NCI-H2029 (cell line): ENCODE data around the gene SLC35F4.
A peak's percentile ranks its signal among the peaks of the same experiment; 100 is the strongest.

Experiments
- DNase-seq: peaks from one replicate; lab custom pipeline; 2025; lab: John Stamatoyannopoulos, UW

The SLC35F4 gene

DNA sequence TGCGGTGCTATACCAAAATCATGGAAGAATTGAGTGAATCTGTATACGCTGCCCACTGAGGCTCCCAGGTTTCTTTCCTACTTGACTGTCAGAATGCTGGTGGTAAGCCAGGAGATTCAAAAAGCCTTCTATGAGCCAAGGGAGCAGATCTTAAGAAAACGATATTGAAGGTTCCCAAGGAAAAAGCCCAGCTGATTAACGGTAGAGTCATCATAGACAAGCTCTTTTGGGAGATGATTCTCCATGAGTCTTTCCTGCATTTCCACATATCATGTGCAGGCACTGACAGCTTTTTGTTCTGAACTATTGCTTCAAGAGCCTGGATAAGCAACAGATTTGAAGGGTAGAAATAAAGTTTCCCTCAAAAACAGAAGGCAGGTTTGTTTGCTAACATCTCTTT, 17.5 kb downstream of the SLC35F4 start:
- no peak for DNase-seq

DNA sequence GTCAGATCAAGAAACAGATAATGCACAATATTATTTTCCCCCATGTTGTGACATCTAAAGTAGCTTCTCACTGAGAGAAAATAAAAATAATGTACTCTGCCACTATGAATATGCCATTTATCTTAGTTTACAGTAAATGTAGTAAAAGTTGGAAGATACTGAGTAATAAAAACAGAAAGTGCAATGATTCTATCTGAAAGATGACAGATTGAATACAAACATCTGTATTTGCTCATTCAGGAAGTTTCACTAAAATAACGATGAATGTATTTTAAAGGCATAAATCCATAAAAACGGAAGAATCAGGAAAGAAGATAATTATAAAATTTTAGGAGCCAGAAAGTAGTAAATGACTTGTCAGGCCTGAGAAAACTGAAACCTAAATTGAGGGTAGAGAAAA, 18.2 kb downstream of the SLC35F4 start:
- DNase-seq: no peak

DNA sequence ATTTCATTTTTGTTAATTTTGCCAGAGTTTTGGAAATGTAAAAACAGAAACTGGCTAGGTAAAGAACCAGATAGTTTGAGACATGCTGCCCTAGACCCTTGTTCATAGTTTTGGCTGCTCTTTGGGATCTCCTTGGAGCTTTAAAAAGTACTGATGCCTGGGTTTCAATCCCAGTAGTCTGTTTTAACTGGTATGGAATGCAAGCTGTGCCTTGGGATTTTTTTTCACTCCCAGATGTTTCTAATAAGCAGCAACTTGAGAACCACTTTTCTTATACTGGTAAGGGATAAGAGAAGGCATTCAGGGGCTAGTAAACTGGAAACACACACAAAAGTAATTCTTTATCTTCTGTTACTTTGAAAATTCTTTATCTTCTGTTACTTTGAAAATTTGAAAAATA, 18.8 kb downstream of the SLC35F4 start:
- no peak for DNase-seq

DNA sequence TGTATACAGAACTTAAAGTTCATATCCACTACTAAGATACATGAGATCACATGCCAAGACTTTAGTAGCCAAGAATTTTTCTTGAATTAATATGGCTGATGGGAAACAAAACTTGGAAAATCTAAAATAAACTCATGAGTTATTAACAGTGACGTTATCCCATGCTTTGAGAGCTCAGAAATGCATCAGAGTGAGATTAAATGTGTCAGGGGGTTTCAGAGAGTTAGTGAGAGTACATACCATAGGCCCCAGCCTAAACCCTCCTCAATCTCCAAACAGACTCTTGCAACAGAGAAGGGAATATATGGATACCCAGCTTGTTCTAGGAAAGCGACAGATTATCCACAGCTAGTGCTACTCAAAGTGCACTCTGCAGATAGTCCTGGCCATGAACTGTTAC, 19.3 kb downstream of the SLC35F4 start:
- no peak for DNase-seq

DNA sequence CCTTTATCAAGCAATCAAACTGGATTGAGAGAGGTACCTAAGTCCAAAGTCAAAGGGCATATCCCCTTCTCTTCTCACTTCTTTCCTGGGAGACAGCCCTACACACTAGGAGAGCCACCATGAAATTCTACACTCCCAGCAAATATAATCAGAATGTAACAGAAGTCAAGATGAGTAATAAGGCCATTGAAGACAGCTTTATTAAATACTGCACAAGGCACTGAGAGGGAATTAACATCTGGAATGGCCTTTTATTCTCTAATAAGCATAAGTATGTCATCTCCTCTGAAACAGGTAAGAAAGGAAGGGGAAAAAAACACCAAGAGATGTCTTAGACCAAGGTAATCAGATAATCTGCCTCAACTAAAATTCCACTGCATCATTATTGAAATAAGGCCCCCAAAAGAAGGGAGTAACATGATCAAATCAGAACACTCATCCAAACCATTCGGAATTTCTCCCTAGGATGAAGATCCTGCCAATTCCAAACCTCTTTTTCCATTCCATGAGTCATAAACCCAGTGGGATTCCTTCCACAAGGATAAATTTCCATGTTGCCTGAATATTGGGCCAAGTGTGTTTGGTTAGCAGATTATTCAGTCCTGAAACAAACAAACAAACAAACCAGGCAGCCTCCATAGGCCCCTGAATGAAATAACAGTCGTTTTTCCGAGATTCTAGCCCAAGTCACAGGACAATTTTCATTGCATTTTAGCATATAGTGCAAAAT, 19.9 kb downstream of the SLC35F4 start:
- DNase-seq: no peak

DNA sequence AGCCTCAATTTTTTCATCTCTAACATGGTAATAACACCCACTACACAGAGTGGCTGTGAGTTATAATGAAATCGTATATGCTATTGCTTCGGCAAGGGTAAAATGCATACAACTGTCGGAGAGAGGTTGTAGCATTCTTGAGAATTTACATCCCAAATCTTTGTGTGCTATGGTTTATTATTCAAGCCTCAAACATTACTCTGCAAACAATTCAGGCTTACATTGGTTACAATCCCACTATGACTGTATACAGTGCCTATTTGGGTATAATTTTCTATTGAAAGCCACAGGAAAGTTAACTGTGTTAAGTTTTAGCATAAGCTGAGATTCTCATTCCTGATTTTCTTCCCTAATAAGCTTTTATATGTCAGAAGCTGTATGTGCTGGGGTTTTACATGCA, 20.6 kb downstream of the SLC35F4 start:
- no peak for DNase-seq

DNA sequence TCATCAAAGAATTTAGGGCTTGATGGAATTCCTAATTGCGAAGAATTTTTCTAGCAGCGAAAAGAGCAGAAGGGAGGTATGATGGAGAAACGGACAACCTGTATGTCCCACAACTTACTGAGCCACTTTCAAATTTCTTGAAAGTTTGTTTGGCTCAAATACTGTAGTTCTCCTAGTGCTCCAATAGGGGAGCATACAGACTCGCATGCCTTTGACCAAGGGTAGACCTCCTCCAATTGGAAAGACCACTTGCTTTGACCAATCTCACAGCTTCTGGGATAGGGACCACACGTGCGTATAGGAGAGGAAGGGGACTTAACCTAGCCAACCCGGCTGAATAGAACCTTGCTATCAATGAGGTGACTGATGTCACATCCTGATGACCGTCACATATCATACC, 28.6 kb downstream of the SLC35F4 start:
- no peak for DNase-seq

DNA sequence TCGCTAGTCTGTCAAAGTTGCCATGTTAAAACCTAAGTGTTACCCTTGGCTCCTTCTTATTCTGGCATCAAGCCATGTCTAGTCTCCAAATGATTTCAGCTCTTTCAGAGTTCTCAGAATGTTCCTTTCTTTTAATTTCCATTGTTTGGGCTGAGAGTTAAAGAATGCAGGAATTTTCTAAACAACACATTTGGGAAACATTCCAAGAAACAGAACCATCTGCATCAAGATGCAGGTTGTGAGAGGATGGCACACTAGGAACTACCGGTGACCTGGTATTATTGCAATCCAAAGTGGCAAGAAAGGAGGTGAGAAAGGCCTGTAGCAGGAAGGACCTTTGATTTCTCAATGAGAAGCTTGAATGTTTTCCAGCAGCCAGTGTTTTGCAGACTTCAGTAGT, 30.1 kb downstream of the SLC35F4 start:
- no peak for DNase-seq

DNA sequence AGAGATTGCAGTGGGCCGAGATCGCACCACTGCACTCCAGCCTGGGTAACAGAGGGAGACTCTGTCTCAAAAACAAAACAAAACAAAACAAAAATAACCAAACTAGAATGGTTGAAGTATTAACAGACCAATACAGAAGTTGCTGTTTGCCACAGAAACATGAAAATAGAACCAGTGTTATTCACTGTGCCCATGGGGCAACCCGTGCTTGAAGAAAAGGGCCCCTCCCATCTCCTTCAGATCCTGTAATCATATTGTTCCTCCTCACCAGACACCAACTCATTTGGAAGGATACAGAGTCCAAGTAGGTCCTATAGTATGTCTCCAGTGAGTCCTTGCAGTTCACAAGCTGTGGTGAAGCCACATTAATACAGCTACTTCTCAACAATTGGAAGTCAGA, 30.9 kb downstream of the SLC35F4 start:
- DNase-seq: no peak

DNA sequence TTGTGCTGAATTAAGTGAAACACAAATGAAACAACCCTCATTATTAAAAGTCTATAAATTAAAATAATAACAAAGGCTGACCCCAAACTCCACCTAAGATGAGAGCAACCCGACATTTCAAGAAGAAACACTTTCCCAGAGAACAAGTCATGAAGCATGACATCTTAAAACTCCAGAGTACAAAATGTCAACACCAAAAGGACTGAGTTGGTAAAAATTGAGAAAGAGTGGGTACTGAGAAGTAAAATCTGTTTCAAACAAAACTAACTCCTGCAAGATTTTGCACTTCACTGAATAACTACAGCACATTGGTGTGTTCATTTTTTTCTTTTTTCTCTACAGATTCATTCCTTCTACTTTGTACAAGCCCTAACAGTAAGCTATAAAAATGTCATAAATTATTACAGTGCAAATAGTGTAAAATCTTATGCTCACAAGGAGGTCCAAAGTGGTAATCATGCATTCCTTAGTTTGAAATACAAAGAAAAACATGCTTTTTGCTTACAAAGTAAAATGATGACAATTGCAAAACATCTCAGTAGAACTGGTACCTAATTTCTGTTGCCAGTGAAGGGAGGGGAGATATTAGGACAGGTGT, 31.8 kb downstream of the SLC35F4 start:
- no peak for DNase-seq

DNA sequence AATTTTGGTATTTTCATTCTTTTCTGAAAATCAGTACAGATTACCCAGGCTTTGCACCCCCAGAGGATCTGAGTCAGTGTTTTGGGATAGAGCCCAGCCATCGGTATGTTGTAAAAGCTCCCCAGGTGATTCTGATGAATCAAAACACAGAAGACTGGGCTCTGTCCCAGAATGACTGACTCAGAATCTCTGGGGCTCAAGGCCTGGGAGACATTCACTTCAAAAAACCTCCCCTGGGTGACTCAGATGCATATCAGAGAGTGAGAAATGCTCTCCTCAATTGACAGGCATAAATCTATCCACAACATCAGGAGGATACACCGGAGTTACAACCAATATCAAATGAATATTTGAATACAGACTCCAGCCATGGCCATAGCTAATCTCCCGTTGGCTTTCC, 32.6 kb downstream of the SLC35F4 start:
- DNase-seq: no peak

DNA sequence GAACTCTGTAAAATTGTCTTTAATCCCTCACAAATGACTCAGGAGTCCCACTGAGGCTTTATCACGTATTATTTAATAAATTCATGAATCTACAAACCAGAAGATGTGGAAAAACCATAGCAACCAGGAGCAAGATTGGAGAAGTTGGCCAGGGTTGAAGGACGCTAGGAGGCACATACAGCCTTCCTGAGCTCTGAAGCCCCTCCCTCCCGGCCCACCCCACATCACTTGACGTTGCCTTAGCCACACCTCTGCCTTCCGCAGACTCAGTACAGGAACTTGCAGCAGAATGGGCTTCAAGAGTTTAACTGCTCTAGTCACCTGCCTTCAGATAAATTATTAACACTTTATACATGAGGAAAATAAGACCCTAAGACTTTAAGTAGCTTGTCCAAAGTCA, 33.9 kb downstream of the SLC35F4 start:
- DNase-seq: no peak

DNA sequence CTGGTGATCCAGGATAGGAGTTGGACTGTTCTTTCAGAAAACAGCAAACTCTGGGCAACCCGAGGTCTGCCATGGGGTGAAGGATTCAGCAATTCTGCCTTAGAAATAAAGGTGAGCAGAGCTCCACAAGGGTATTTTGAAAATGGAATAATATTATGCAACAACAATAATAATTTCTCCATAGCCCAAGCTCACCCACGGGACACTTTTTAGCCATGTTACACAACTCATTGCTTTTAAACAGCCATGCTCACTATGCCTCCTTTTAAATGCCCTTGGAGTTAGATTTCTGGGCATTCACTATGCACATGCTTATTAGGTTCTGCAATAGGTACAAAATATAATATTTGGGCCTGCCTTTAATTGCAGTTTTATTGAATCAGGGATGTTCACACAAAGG, 37.2 kb downstream of the SLC35F4 start:
- DNase-seq: no peak

DNA sequence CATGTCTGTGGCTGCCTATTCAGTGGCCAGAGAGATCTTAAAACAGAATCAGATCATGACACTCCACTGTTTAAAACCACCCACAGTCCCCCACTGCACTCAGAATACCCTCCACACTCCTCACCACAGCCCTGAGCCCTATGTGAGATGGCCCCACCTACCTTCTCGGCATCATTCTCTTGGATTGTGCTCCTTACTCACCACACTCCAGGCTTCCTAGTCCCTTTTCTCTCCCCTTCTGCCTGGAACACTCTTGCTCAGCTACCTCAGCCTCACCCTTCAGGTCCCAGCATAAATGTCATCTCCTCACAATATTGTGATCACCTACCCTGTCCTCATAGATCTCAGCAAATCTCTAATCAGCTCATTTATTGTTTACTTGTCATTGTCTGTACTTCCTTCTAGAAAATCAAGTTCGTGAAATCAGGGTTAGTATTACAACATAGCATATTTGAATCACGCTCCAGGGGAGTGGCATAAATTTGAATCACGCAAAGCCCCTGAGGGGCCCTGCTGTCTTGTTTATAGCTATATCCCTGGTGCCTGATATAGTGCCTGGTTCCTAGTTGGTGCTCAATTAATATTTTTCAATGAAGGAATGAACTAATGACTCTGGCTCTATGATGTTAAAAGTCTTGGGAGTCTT, 42.8 kb downstream of the SLC35F4 start:
- DNase-seq: no peak

DNA sequence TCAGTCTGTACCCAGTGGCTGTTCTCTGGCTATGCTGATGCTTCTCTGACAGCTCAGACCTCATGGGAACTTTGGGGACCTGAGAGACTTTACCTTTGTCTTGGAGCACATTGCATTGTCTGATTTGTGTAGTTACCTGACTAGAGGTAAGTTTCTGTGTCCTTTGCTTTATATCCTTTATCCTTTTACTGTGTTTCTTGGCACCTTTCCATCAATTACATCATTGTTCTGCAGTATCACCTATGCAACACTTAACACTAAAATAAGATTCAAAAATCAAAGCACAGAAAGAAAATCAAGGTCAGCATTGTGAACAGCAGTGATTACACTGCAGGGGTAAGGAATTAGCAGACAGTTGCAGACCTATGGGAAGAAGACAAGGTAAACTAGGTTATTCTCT, 43.8 kb downstream of the SLC35F4 start:
- peak; percentile 8 for DNase-seq

DNA sequence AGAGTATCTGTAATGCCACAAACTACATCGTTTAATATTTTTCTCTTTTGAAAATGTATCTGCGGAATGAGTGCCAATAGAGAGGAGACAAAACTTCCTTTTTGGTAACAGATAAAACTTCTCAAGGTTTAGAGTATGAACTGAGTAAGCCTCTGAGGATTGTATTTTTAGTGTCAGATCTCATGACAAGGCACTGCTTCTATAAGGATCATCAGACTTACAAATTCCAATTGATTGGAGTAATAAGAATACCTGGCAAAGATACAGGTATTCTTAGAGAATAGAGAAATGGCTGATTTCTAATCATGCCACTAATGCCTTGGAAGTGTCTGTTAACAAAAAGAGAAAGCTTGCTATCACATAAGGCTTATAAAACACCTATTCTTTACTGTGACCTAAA, 45.3 kb downstream of the SLC35F4 start:
- DNase-seq: no peak

DNA sequence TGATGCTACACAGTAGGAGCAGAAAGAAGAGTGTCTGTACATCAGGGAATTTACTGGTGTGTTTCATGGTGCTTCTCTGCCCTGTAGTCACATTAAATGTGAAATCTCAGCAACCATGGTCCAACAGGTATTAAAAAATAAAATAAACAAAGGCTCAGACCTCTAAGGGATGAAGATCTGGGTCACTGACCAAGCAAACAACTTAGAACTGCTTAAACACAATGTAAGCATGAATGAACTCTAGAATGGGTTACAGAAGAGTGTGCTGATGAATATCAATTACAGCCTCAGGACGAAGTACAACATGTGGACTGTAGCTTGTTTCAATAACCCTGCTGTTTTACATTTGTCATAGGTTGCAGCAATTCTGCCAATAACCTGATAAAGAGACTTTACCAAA, 47.4 kb downstream of the SLC35F4 start:
- DNase-seq: no peak

DNA sequence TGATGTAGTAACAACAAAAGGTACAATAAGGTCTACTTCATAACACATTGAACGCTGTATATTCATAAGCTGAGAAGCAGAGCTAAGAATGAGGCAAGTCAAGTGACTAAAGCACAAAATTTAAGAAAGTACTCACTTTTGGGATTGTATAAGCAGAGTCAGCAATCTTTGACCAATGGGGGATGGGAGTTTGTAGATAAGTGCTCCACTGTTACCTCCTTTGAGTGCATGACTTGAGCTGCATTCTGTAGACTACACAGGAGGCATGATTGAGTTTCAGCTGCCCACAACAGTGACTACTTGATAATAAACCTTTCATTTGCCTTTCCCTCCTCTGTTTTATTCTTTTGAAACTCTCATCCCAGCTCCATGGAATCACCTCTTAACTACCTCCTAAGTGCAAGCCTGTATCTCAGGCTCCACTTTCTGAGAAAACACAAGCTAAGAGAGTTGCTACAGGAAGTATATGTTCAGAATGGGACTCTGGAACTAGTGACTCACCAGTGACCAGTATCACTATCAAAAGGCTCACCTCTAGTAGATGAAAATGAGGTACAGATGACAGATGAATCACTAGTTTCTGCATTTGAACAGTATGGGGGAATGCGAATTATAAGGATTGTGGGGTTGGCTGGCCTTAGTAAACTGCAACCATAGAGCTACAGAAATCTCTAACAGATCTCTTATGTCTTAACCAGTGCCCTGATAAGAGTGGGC, 49.2 kb downstream of the SLC35F4 start:
- DNase-seq: no peak

DNA sequence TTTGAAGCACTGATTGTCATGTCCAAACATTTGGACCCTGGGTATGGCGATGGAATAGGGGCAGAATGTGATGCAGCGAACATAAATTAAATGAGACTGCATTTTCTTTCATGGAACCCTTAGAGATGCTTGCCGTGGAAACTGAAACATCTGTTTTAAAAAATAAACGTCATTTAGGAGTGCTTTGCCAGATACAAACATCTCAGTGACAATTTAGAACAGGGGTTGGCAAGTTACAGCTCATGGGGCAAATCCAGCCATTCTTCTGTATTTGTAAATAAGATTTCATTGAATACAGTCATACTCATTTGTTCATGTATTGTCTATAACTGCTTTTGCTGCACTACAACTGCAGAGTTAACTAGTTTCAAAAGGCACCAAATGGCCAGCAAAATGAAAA, 51.2 kb downstream of the SLC35F4 start:
- no peak for DNase-seq

DNA sequence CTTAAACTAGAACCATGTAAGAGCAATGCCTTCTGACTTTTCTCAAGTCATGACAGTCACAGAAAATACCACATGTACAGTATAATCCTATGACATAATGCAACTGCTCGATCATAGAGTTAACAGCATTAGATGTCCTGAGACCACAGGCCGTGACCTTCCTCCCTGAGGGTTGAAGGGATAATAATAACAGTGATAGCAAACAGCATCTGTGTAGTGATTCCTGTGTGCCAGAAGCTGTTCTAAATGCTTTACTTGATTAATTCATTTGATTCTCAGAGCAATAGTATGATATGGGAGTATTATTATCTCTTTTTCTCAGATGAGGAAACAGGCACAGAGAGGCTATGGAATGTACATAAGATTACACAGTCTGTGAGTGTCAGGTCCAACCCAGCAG, 53.2 kb downstream of the SLC35F4 start:
- no peak for DNase-seq

DNA sequence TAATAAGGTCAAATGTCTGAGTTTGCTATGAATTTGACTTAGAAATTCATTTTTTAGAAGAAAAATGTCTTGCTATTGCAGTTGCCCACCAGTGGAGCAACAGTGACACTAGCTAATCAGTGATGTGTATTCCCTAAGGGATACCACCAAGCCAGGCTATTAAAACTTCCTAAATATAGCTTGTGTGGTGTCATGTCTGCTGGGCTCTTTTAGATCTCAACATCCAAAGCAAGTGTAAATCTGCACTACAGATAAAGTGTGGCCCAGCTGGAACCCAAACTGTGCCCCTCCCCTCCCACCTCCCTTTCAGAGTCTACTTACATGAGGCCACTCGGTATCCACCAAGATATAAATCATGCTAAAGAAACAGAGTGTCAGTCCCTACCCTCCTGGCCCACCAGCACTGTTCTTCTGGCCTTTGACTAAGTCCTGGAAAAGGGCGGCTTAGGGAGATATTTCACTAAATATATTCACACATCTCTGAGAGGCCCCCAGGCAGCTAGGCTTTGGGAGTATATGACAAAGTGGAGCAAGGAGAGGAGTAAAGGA, 53.8 kb downstream of the SLC35F4 start:
- no peak for DNase-seq

DNA sequence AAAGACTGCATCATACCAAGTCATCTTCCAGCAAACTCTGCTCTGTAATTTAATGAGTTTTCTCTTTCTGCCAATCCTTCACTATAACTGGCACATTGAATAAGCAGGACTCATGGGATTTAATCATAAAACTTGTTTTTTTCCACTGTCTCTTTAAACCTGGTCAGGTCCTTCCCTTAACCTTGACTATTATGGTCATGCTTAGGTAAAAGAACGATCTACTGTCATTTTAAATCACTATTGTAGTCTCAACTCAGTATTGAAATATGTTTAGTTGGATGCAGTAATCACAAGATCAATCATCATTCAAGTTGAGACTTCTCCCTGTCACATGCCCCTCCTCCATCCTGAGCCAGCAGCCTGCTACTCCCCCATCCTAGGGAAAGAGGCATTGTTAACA, 56.1 kb downstream of the SLC35F4 start:
- DNase-seq: no peak

DNA sequence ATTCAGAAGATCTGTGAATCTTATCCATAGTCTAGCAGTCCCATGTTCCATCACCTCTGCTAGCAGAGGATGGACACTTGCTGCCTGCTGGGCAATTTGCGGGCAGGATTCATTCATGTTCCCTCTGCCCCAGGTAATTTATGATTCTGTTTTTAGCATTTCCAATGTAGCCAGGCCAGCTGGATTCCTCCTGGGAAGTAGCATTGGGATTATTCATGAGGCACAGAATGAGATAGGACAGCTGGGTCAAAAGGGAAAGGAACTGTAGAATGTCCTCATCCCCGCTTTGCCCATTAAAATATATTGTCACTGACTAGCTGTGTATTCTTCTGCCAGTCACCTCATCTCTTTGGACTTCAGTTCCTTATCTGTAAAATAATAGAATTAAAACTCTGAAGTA, 68.7 kb downstream of the SLC35F4 start:
- DNase-seq: no peak
